ENCODE results near the gene CACNA1G. TPM values are rescaled to one million over a fixed set of nuclear protein-coding genes. Genes with fewer than 3 reads are reported as not detected.

The CACNA1G gene
- total RNA-seq, 1 experiment from 2014 or later, result not detected

DNA sequence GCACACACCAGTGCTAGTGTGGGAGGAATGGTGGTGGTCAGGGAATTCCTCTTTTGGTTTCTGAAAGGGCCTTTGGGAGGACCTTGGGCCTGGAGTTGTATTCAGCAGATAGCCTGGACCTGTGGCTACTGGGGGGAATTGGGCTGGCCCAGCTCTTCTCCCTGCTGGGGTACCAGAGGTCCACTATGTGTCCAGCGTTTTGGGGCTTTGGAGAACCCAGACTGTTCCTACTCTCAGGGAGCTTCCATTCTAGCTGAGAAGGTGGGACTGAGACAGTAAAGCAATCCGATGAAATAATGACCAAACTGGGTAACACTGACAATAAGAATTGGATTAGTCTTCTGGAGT lies 25.6 kb upstream of the CACNA1G start:
- peak overlapping the region; percentile 67 for H3K4me3 Mint-ChIP-seq (ENCODE audit: unreplicated experiment)
- BruUV-seq (replicated peaks), result no TSS peak
- DNase-seq (ENCODE audit: unreplicated experiment), result no peak
- intact Hi-C loops (cut with micrococcal nuclease), result no loop called here
- POLR2A ChIA-PET, result interaction anchor here (1.6 kb wide), 1 partner anchor 55 kb away, joined by 5 read pairs; no protein-coding TSS in a partner anchor
- no peaks in the 10 kb centered on the region for H3K36me3 Mint-ChIP-seq (ENCODE audit: insufficient read depth, unreplicated experiment)
- no peaks in the 10 kb centered on the region for H3K27me3 Mint-ChIP-seq (ENCODE audit: insufficient read depth, unreplicated experiment)
- TF ChIP-seq CTCF (IDR thresholded peaks at IDR 0.05; ENCODE audit: unreplicated experiment), result no peak
- no peaks in the 10 kb centered on the region for H3K9me3 Mint-ChIP-seq (ENCODE audit: unreplicated experiment)
- peaks cover 35% of the 10 kb centered on the region for H3K4me1 Mint-ChIP-seq (ENCODE audit: insufficient read depth, unreplicated experiment)
- H3K27ac Mint-ChIP-seq (ENCODE audit: low read depth, unreplicated experiment), result no peak overlapping the region
- CTCF ChIA-PET, result interaction anchor here (1.3 kb wide), 1 partner anchor 160 kb away, joined by 3 read pairs; no protein-coding TSS in a partner anchor

- H3K4me3 Mint-ChIP-seq (ENCODE audit: unreplicated experiment), result peak overlapping the region; percentile 67
- peak overlapping the region; percentile 24 for H3K27ac Mint-ChIP-seq (ENCODE audit: low read depth, unreplicated experiment)
- no peak for DNase-seq (ENCODE audit: unreplicated experiment)
- no peaks in the 10 kb centered on the region for H3K9me3 Mint-ChIP-seq (ENCODE audit: unreplicated experiment)
- no peak for TF ChIP-seq CTCF (IDR thresholded peaks at IDR 0.05; ENCODE audit: unreplicated experiment)
- no TSS peak for BruUV-seq (replicated peaks)
- H3K27me3 Mint-ChIP-seq (ENCODE audit: insufficient read depth, unreplicated experiment), result no peaks in the 10 kb centered on the region
- ChIA-PET POLR2A (interaction anchor here (0.8 to 1.6 kb wide), 3 partner anchors 13 to 56 kb away, joined by 4 to 6 read pairs (median 5); no protein-coding TSS in a partner anchor), CTCF (interaction anchor here (0.7 to 1.3 kb wide), 4 partner anchors 51 to 173 kb away, joined by 3 read pairs; no protein-coding TSS in a partner anchor)
- peaks cover 39% of the 10 kb centered on the region for H3K4me1 Mint-ChIP-seq (ENCODE audit: insufficient read depth, unreplicated experiment)
- intact Hi-C loops (cut with micrococcal nuclease), result no loop called here
- H3K36me3 Mint-ChIP-seq (ENCODE audit: insufficient read depth, unreplicated experiment), result no peaks in the 10 kb centered on the region
Measured at GRCh38 chr17:50535407-50535806, 25.1 kb upstream of the CACNA1G start.

DNA sequence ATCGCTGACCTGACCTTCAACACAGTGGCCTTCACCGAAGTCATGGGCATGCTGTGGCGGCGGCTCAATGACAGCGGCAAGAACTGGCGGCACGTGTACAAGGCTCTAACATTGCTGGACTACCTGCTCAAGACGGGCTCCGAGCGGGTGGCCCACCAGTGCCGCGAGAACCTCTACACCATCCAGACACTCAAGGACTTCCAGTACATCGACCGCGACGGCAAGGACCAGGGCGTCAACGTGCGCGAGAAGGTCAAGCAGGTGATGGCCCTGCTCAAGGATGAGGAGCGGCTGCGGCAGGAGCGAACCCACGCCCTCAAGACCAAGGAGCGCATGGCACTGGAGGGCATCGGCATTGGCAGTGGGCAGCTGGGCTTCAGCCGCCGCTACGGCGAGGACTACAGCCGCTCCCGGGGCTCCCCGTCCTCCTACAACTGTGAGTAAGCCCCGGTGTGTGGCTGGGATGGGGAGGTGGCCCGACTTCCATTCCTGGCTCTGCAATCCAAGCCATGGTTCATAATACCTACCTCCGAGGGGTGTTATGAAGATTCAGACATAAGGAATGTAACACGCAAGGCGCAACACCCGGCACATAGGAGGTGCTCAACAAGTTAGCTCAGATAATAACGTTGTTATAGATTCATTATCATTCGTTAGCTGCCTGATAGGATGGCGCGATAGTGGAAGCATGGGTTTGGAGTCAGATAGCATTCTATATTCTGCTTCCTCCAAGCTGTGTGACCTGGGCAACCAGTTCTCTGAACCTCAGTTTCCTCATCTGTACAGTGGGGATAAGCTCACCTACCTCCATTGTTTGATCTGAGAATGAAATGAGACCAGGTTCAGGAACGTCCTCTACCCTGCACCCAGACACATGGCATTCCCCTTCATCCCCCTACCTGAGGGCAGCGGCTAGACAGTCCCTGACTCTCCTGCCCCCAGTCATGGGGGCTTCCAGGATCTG lies 23.6 kb upstream of the CACNA1G start:
- Mint-ChIP-seq H3K9me3 (ENCODE audit: unreplicated experiment) (no peaks in the 10 kb centered on the region), H3K4me1 (ENCODE audit: insufficient read depth, unreplicated experiment) (peaks cover 49% of the 10 kb centered on the region), H3K36me3 (ENCODE audit: insufficient read depth, unreplicated experiment) (no peaks in the 10 kb centered on the region), H3K27ac (ENCODE audit: low read depth, unreplicated experiment) (no peak overlapping the region), H3K4me3 (ENCODE audit: unreplicated experiment) (no peak overlapping the region), H3K27me3 (ENCODE audit: insufficient read depth, unreplicated experiment) (no peaks in the 10 kb centered on the region)
- BruUV-seq (replicated peaks), result no TSS peak
- ChIA-PET POLR2A (interaction anchor here (0.8 to 1.4 kb wide), 2 partner anchors 14 to 27 kb away, joined by 3 read pairs; no protein-coding TSS in a partner anchor), CTCF (interaction anchor here (0.6 to 1.1 kb wide), 5 partner anchors 20 to 172 kb away, joined by 3 to 4 read pairs (median 3); no protein-coding TSS in a partner anchor)
- DNase-seq (ENCODE audit: unreplicated experiment), result no peak
- intact Hi-C loops (cut with micrococcal nuclease), result no loop called here
- TF ChIP-seq CTCF (IDR thresholded peaks at IDR 0.05; ENCODE audit: unreplicated experiment), result no peak

Measured in MCF 10A (cell line).